ENCODE measurements around the gene ZNF362.
"Not testable (repeated sequence)": the region's sequence is repeated elsewhere in the genome, so short reads cannot be mapped to it uniquely, and the experiment has no call there.

The ZNF362 gene

GRCh38 chr1:33288976-33289857 is 32.9 kb downstream of the ZNF362 start:
- no peak for DNase-seq

DNA sequence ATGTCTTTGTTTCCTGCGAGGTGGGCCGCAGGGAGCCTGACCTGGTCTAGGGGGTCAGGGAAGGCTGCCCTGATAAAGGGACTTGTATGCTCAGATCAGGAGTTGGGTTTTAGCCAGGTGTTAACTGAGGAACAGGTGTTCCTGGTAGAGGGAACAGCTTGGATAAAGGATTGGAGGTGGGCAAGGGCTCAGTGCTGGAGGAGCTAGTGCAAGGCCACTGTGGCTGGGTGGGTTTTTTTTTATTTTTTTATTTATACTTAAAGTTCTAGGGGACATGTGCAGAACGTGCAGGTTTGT is 33.5 kb downstream of the ZNF362 start:
- DNase-seq = no peak

GRCh38 chr1:33290615-33291014 is 34.3 kb downstream of the ZNF362 start:
- not testable (repeated sequence) for DNase-seq

DNA sequence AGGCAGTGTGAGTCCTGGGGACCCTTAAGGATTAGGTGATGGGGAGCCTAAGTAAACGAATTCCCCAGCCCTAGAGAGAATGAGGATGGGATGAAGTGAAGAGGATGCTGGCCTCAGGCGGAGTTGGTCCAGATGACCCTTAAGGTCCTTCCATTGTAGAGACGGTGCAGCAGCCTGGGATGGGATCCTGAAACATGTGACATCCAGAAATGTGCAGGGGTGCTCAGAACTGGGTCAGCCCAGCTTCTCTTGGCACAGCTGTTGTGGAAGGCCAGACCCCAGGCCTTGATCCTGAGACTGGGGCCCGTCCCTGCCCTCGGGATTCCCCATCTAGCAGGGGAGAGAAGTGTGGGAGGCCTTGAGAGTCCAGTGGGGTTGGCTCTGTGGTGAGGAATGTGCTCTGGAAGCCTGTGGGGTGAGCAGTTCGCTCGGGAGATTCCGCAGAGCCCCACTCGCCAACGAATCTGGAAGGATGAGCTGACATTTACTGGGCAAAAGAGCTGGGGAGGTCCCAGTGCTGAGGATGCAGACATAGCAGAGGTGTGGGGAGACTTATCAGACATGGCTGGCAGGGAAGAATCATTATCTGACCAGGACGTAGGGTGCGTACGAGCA is 36.5 kb downstream of the ZNF362 start:
- DNase-seq = no peak

- DNase-seq = no peak
Measured at GRCh38 chr1:33294071-33295010, 38.0 kb downstream of the ZNF362 start.

DNA sequence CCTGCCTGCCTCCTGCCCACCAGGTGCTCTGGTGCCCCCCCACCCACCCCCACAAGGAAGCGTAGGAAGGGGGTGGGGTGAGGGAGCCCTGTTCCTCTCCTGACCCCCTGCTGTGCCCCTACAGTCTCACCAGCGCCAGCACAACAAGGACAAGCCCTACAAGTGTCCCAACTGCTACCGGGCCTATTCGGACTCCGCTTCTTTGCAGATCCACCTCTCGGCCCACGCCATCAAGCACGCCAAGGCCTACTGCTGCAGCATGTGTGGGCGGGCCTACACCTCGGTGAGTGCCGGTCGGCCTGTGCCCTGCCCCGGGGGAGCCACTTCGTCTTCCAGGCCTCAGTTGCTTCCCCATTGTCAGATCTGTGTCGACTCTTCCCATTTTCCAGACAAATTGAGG is 38.7 kb downstream of the ZNF362 start:
- DNase-seq = no peak

DNA sequence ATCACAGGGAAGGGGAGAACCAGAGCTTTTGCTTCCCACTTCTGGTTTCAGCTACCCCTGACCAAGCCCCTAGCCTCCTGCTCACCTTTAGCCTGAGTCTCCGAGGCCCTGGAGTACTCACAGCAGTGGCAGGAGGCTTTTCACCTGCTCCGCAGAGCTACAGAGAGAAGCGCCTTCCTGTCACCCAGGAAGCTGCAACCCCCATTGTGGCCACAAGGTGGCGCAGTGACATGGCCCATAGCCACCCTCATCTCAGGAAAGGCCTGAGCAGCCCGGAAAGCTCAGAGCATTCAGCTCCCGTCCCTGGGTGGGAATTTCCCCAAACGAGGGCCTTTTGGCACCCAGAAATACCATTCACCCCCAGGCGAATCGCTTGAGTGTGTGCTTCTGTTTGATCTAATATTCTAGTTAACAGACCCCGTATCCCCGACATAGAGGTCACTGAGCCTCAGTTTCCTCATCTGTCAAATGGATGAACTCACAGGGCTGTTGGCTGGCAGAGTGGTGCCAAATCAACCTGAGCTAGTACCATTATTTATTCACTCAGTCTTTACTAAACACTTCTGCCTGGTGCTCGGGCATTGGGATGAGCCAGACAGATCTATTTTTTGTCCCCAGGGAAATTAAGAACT is 39.3 kb downstream of the ZNF362 start:
- peak; percentile 71 for DNase-seq

GRCh38 chr1:33296082-33296458 is 39.8 kb downstream of the ZNF362 start:
- DNase-seq = no peak

DNA sequence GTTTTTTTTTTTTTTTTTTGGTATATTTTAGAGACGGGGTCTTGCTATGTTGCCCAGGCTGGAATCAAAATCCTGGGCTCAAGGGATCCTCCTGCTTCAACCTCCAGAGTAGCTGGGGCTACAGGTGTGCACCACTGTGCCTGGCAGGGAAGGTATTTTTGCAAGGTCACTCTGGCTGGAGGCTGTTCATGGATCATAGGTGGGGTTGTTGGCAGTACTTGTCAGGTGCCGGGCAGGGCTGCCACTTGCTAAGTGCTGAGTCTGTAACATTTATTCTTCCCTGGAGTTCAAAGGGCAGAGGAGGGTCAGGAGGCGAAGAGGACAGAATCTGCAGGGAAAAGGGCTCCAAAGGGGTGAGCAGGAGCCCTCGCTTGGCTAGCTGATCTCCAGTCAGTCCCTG is 40.5 kb downstream of the ZNF362 start:
- DNase-seq = no peak

DNA sequence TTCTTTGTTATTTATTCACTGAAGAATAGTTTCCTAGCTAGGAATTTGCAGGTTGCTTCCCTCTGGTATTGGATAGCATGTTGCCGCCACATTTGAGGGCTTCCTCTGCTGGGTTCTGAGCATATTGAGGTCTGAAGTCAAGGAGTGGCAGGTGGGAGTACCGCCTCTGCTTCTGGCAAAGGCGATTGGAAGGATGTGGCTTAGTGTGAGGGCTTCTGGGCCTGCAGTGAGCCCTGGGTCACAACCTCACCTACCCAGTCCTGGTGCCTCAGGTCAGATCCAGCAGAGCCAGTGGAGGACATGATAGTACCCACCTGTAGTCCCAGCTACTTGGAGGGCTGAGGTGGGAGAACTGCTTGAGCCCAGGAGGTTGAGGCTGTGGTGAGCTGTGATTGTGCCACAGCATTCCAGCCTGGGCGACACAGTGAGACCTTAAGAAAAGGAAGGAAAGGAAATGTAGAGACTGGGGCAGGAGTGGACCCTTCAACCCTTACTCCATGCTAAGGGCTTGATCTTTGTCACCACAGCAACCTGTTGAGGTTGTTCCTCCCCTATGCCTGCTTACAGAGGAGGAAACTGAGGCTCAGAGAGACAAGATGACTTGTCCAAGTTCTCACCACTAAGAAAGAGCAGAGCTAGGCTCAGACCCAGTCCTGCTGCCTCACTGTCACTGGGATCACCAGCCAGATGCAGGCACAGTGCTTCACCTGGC is 41.8 kb downstream of the ZNF362 start:
- DNase-seq = no peak

GRCh38 chr1:33298623-33299277 is 42.5 kb downstream of the ZNF362 start:
- peak; percentile 49 for DNase-seq

GRCh38 chr1:33299461-33300155 is 43.3 kb downstream of the ZNF362 start:
- DNase-seq = no peak

- DNase-seq = peak; percentile 67
Measured at GRCh38 chr1:33300673-33301072, 44.4 kb downstream of the ZNF362 start.

DNA sequence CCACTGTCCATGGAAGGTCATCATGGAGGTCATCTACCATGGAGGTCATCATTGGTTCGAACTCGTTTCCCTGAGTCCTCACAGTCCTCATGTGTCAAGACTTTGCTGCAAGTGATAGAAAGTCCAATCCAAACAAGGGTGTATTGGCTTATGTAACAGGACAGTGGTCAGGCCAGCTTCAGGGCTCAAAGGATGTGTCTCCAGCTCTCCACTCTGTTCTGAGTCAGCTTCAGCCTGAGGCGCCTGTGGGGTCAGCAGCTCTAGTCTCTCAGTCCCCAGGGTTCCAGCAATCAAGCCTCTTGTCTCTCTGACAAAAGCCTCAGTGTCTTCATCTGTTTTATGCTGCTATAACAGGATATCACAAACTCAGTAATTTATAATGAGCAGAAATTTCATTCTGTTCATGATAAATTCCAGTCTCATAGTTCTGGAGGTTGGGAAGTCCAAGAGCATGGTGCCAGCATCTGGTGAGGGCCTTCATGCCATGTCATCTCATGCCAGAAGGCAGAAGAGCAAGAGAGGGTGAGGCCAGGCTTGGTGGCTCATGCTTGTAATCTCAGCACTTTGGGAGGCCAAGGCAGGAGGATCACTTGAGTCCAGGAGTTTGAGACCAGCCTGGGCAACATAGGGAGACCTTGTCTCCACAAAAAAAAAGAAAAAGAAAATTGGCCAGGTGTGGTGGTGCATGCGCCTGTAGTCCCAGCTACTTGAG is 45.1 kb downstream of the ZNF362 start:
- DNase-seq = no peak

- DNase-seq = no peak
Measured at GRCh38 chr1:33302325-33302724, 46.0 kb downstream of the ZNF362 start.

DNA sequence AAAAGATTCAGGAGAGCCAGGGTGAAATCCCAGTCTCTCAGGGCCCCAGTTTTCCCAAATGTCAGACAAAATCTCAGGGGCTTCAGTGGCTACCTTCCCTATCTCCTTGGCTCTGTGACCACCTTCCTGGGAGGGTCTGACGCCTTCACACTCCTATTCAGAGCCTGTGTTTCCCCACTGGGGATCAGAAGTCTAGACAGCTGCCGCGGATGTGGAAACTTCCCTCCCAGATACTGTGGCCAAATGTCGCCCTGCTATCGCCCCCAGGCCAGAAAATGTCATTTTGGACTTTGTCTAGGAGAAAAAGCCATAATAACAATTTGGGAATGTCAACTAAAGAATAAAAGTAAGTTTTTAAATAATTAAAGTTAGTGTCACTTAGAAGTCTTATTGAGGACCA is 48.7 kb downstream of the ZNF362 start:
- DNase-seq = no peak

GRCh38 chr1:33305816-33306652 is 49.7 kb downstream of the ZNF362 start:
- DNase-seq = no peak

DNA sequence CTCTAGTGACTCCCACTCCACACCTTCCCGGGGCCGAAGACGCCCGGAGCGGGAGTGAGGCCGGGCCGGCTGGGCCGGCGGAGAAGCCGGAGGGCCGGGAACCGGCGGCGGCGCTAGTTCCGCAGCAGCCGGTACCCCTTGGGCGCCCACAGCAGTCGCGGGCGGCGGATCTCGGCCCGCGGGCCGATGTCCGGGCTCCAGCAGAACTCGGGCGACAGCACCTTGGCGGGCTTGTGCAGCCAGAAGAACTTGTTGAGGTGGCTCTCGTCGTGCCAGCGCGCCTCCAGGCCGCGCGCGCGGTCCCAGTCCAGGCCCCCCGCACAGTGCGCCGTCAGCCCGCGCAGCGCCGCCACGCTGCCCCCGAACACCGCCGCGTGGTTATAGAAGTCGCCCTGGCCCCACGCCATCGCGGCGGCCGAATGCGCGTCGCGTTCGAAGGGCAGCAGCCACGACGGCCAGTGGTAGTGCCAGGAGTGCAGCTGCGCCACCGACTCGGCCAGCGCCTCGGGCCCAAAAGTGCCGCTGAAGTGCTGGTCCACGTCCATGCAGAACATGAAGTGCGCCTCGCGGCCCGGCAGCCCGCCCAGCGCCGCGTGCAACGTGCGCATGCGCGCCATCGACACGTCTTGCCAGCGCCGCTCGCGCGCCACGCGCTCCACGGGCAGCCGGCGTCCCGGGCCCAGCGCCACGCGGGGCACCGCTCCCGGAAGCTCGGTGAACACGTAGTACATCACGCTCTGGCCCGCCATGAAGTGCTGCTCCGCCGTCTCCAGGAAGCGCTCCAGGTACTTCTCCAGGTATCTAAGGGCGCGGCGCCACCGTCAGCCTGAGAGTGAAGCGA is 50.6 kb downstream of the ZNF362 start:
- DNase-seq = peak; percentile 38

DNA sequence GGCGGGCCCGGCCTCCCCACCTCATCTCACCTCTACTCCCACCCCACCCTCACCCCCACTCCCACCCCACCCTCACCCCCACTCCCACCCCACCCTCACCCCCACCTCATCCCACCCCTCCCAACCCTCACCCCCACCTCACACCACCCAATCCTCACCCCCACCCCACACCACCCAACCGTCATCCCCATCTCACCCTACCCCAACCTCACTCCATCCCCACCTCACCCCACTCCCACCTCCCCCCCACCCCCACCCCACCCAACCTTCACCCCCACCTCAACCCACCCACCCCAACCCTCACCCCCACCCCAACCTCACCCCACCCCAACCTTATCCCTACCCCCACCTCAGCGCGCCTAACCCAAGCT is 51.2 kb downstream of the ZNF362 start:
- DNase-seq = no peak

Data from fibroblast of skin of right biceps (primary cell).